ENCODE measurements around the gene TMEM44.

- TF ChIP-seq CTCF (IDR thresholded peaks at IDR 0.05) (no peak), POLR2A (IDR thresholded peaks at IDR 0.05) (no peak)
Observed at GRCh38 chr3:194582196-194582905, 50.9 kb downstream of the TMEM44 start.
